Testis (tissue), 3 donors: Measurements from ENCODE around the gene MYF6. TPM values are rescaled to one million over a fixed set of nuclear protein-coding genes. Genes with fewer than 3 reads are reported as not detected.

ENCODE experiments used
- DNase-seq: peaks from one replicate; pipeline ENCODE4 v3.0.0-alpha.2; 2019
- H3K27ac ChIP-seq, 2 donors: fragments of 200-600 bp; sonication (generic); one replicate each; pipeline ENCODE4 v1.5.1; 2019
- H3K27me3 ChIP-seq: fragments of 200-600 bp; sonication (generic); one replicate; pipeline ENCODE4 v1.5.1; 2019
- H3K36me3 ChIP-seq: fragments of 200-600 bp; sonication (generic); one replicate; pipeline ENCODE4 v1.5.1; 2017; ENCODE audit warnings: low read depth; ENCODE audit errors: missing control alignments
- H3K4me1 ChIP-seq: fragments of 200-600 bp; sonication (generic); one replicate; pipeline ENCODE4 v1.5.1; 2019
- H3K4me3 ChIP-seq, 2 donors: fragments of 200-600 bp; sonication (generic); one replicate each; pipeline ENCODE4 v1.5.1; 2017 to 2019
- H3K9me3 ChIP-seq: fragments of 200-600 bp; sonication (generic); one replicate; pipeline ENCODE4 v1.5.1; 2017
- POLR2A ChIP-seq: fragments of 450-650 bp; IDR thresholded peaks from one replicate; pipeline ENCODE4 v1.6.1; 2017; ENCODE audit warnings: antibody characterized with exemption, mild to moderate bottlenecking, moderate library complexity
- WGBS, 2 donors: methylation state at CpG; one replicate each; pipeline ENCODE4 v1.1.5; 2018; 5-methylcytosine and 5-hydroxymethylcytosine counted together
- intact Hi-C: fragments of 100-400 bp; cut with DNase I; formaldehyde crosslinking; loops from one replicate; pipeline ENCODE4 v1.15.1; 2023; ENCODE audit warnings: low total_unique reads
- polyA plus RNA-seq: library from polyadenylated mRNA; stranded (reverse); fragments of 350-450 nt; fragmentation: Illumina TruSeq; extraction: RNeasy Lipid Tissue Mini Kit (QIAGEN cat#74804); gene quantifications from one replicate; pipeline ENCODE4 v1.2.3, GENCODE V29; 2014; ENCODE audit warnings: low read depth, low replicate concordance; ENCODE audit not compliant: insufficient read depth
- total RNA-seq, 2 donors: library from RNA; depleted of rRNA; stranded (reverse); fragments of >200 nt; gene quantifications; one replicate each; pipeline ENCODE4 v1.2.3, GENCODE V29; 2016
- TF ChIP-seq, protein P1 (sequence below), 3 experiments: fragments of 450-650 bp in 2 of 3; fragments of 200-600 bp in 1 of 3; sonication (generic) in 1 of 3; IDR thresholded peaks; one replicate each; pipeline ENCODE4 v1.5.1; 2016 to 2019; ENCODE audit warnings: antibody characterized with exemption in 3 of 3, mild to moderate bottlenecking in 2 of 3, moderate library complexity in 1 of 3

Gene MYF6
- total and polyA plus RNA-seq, 3 donors from 2014 or later, result 2.1 TPM; not detected in 2

- no peak overlapping the region for H3K4me3 ChIP-seq
- H3K9me3 ChIP-seq, result no peaks in the 10 kb centered on the region
- no peak overlapping the region for H3K27ac ChIP-seq
- intact Hi-C loops, result no loop called here
- no peaks in the 10 kb centered on the region for H3K36me3 ChIP-seq
- DNase-seq, result no peak
- TF ChIP-seq, protein P1, sequence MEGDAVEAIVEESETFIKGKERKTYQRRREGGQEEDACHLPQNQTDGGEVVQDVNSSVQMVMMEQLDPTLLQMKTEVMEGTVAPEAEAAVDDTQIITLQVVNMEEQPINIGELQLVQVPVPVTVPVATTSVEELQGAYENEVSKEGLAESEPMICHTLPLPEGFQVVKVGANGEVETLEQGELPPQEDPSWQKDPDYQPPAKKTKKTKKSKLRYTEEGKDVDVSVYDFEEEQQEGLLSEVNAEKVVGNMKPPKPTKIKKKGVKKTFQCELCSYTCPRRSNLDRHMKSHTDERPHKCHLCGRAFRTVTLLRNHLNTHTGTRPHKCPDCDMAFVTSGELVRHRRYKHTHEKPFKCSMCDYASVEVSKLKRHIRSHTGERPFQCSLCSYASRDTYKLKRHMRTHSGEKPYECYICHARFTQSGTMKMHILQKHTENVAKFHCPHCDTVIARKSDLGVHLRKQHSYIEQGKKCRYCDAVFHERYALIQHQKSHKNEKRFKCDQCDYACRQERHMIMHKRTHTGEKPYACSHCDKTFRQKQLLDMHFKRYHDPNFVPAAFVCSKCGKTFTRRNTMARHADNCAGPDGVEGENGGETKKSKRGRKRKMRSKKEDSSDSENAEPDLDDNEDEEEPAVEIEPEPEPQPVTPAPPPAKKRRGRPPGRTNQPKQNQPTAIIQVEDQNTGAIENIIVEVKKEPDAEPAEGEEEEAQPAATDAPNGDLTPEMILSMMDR (IDR thresholded peaks at IDR 0.05), result no peak
- no peak for TF ChIP-seq POLR2A
- no peaks in the 10 kb centered on the region for H3K4me1 ChIP-seq
- H3K27me3 ChIP-seq, result no peaks in the 10 kb centered on the region
- 83 to 86% methylated on average over 7 of the region's 7 CpGs for WGBS, 2 donors
Observed at GRCh38 chr12:80698256-80698655, 9.2 kb upstream of the MYF6 start.

- intact Hi-C loops, result no loop called here
Observed at GRCh38 chr12:80698847-80699542, 8.4 kb upstream of the MYF6 start.

GRCh38 chr12:80700327-80700726, 7.1 kb upstream of the MYF6 start:
- DNase-seq, result no peak
- TF ChIP-seq POLR2A, result no peak
- TF ChIP-seq, protein P1 (IDR thresholded peaks at IDR 0.05), result no peak
- 82 to 83% methylated on average over 2 of the region's 2 CpGs for WGBS, 2 donors
- no peaks in the 10 kb centered on the region for H3K27me3 ChIP-seq
- H3K36me3 ChIP-seq, result no peaks in the 10 kb centered on the region
- no peak overlapping the region for H3K4me3 ChIP-seq
- H3K4me1 ChIP-seq, result no peaks in the 10 kb centered on the region
- H3K9me3 ChIP-seq, result no peaks in the 10 kb centered on the region
- intact Hi-C loops, result no loop called here
- H3K27ac ChIP-seq, result no peak overlapping the region

More at GRCh38 chr12:80698847-80699542, 8.4 kb upstream of the MYF6 start:
- no peak for DNase-seq
- Histone ChIP-seq H3K4me3 (no peak overlapping the region), H3K27me3 (no peaks in the 10 kb centered on the region), H3K36me3 (no peaks in the 10 kb centered on the region), H3K4me1 (no peaks in the 10 kb centered on the region), H3K9me3 (no peaks in the 10 kb centered on the region), H3K27ac (no peak overlapping the region)
- TF ChIP-seq, protein P1 (IDR thresholded peaks at IDR 0.05), result no peak
- no peak for TF ChIP-seq POLR2A
- WGBS, 2 donors, result 82 to 86% methylated on average over 7 of the region's 7 CpGs

DNA sequence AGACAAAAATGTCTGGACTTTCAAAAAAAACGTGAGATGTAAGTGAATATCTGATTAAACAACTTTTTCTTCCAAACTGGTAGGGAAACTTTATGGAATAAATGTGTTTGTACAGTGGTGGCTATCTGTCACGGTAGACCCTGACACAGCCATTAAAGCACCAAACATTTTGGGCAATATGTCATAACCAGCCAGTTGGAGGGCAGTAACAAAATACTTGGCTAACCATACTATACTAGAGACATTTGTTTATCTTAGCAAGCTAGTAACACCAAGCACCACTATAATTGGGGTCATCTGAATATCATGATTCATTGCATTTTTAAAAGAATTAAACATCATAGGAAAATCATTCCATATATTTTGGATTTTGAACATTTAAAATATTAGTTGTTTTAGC, 6.0 kb upstream of the MYF6 start:
- H3K36me3 ChIP-seq, result no peaks in the 10 kb centered on the region
- no peaks in the 10 kb centered on the region for H3K4me1 ChIP-seq
- no peak for TF ChIP-seq POLR2A
- TF ChIP-seq, protein P1 (IDR thresholded peaks at IDR 0.05), result no peak
- no peaks in the 10 kb centered on the region for H3K27me3 ChIP-seq
- no peak for DNase-seq
- H3K27ac ChIP-seq, result no peak overlapping the region
- intact Hi-C loops, result no loop called here
- no peak overlapping the region for H3K4me3 ChIP-seq
- H3K9me3 ChIP-seq, result no peaks in the 10 kb centered on the region
- WGBS, 2 donors, result 85 to 87% methylated on average over 2 of the region's 2 CpGs
